Subcutaneous abdominal adipose tissue (tissue), 5 donors: ENCODE results near the gene PSKH1.
A peak's percentile ranks its signal among the peaks of the same experiment; 100 is the strongest.
"Not testable (repeated sequence)": the region's sequence is repeated elsewhere in the genome, so short reads cannot be mapped to it uniquely, and the experiment has no call there.

Experiments used
- H3K27ac ChIP-seq: one replicate; pipeline ENCODE4 v1.7.0; 2013; ENCODE audit warnings: low read depth, mild to moderate bottlenecking, inconsistent platforms, low read length, moderate library complexity
- H3K27me3 ChIP-seq, 5 donors: one replicate each; pipeline ENCODE4 v1.7.0; 2013; ENCODE audit warnings: low read length in 5 of 5, inconsistent platforms in 1 of 5; ENCODE audit not compliant: control insufficient read depth in 5 of 5, insufficient read depth in 4 of 5
- H3K36me3 ChIP-seq, 5 donors: one replicate each; pipeline ENCODE4 v1.7.0; 2013; ENCODE audit warnings: low read length in 5 of 5; ENCODE audit not compliant: control insufficient read depth in 5 of 5, insufficient read depth in 5 of 5
- H3K4me1 ChIP-seq, 5 donors: one replicate each; pipeline ENCODE4 v1.7.0; 2013; ENCODE audit warnings: low read length in 5 of 5, mild to moderate bottlenecking in 3 of 5, moderate library complexity in 1 of 5; ENCODE audit not compliant: control insufficient read depth in 5 of 5, insufficient read depth in 5 of 5
- H3K4me3 ChIP-seq, 5 donors: one replicate each; pipeline ENCODE4 v1.7.0; 2013; ENCODE audit warnings: low read length in 5 of 5, low read depth in 1 of 5
- H3K9ac ChIP-seq, 5 donors: one replicate each; pipeline ENCODE4 v1.7.0; 2013; ENCODE audit warnings: low read length in 5 of 5, mild to moderate bottlenecking in 4 of 5, moderate library complexity in 3 of 5
- H3K9me3 ChIP-seq, 5 donors: one replicate each; pipeline ENCODE4 v1.7.0; 2013; ENCODE audit warnings: low read length in 5 of 5; ENCODE audit not compliant: control insufficient read depth in 5 of 5
- donor health status: healthy.
- donor health status: healthy.
- donor health status: healthy.
- donor health status: healthy.
- donor health status: healthy.

The PSKH1 gene

DNA sequence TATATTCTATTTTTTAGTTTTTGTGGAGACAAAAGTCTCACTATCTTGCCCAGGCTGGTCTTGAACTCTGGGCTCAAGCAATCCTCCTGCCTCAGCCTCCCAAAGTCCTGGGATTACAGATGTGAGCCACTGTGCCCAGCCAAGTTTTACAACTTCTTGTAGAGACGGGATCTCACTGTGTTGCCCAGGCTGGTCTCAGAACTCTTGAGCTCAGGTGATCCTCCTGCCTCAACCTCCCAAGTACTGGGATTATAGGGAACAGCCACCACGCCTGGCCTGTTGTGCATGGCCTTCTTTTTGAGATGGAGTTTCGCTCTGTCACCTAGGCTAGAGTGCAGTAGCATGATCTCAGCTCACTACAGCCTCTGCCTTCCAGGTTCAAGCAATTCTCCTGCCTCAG lies 39.4 kb upstream of the PSKH1 start:
- Histone ChIP-seq H3K4me3 (no peak overlapping the region), H3K9ac (no peak overlapping the region), H3K36me3 (peaks cover 0 to 7% (median 0%) of the 10 kb centered on the region in 5 donors), H3K27me3 (no peaks in the 10 kb centered on the region), H3K27ac (no peak overlapping the region), H3K9me3 (no peaks in the 10 kb centered on the region), H3K4me1 (peaks cover 5 to 36% (median 26%) of the 10 kb centered on the region in 5 donors)

DNA sequence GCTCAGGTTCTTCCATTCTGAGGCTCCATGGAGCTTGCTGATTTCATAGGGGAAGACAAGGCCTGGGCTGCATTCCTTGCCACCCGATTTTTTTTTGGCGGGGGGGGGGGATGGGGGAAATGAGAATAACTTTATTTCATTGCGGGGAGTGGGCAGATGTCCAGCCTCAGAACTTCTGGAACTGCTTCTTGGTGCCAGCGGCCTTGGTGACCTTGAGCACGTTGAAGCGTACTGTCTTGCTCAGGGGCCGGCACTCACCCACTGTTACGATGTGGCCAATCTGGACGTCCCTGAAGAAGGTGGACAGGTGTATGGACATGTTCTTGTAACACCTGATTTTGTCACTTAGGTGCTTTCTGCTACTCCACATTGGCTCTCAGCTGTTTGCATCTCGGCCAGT lies 37.3 kb upstream of the PSKH1 start:
- no peak overlapping the region for H3K9ac ChIP-seq
- no peaks in the 10 kb centered on the region for H3K9me3 ChIP-seq
- no peaks in the 10 kb centered on the region for H3K27me3 ChIP-seq
- peaks cover 0 to 13% (median 4%) of the 10 kb centered on the region in 5 donors for H3K36me3 ChIP-seq
- no peak overlapping the region for H3K27ac ChIP-seq
- H3K4me1 ChIP-seq, result peaks cover 5 to 41% (median 28%) of the 10 kb centered on the region in 5 donors
- H3K4me3 ChIP-seq, result no peak overlapping the region

DNA sequence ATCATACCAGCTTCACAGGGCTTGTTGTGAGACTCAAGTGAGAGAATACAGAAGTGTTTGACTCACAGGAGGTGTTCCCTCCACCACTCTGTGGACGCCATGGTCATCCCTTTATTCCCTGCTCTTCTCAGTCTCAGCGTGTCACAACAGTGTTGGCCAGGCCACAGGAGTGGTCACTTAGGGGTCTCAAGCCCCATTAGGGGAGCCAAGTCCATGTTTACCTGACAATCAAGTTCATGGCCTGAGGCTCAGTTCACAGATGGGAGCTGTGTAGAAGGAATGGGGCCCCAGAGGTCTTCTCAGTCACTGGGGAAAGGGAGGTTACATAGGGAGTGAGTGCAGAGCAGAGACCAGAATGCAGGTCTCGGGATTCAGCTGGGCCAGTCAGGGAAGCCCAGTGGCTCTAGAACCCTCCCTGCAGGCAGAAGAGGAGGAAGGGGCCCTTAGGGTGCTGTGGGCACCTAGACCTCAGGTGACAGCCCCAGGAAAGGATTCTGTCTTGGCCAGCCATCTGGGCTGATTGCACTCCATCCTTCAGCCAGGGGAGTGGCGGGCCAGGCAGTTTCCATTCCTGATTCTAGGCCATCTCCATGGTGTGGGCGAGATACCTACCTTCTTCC lies 36.0 kb upstream of the PSKH1 start:
- peak overlapping the region in 1 of 5 donors; percentile 4 for H3K9ac ChIP-seq
- peaks cover 0 to 16% (median 5%) of the 10 kb centered on the region in 5 donors for H3K36me3 ChIP-seq
- H3K27ac ChIP-seq, result peak overlapping the region; percentile 86
- no peak overlapping the region for H3K4me3 ChIP-seq
- peaks cover 9 to 51% (median 40%) of the 10 kb centered on the region in 5 donors for H3K4me1 ChIP-seq
- H3K9me3 ChIP-seq, result no peaks in the 10 kb centered on the region
- H3K27me3 ChIP-seq, result no peaks in the 10 kb centered on the region

DNA sequence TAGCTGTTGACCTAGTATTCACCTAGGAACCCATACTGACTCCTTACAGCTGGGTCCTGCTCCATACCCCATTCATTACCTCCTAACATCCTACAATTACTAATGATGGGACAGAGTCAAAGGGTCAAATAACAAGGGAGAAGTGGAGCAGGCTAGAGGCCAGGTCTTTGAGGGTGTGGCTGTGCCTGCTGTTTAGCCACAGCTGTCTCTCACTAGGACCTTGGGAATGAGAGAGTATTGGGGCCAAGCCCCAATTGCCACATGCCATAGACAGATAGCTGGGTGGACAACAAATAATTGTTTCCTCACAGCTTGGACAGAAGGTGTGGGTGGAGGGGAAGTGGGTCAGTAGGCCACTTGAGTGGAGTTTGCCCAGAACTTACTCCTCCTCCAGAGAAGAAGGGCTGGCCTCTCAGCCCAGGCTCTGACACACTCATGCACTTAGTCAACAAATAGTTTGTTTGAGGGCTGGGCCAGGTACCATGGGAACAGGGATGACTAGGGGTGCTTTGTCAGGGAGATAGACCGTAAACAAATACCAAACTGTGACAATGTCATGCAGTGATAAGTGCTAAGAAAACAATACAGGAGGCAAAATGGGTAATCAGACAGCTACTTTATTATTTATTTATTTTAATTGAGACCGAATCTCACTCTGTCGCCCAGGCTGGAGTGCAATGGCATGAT lies 35.4 kb upstream of the PSKH1 start:
- Histone ChIP-seq H3K27ac (peak overlapping the region; percentile 86), H3K9ac (peak overlapping the region in 2 of 5 donors; percentile 8 to 29)

DNA sequence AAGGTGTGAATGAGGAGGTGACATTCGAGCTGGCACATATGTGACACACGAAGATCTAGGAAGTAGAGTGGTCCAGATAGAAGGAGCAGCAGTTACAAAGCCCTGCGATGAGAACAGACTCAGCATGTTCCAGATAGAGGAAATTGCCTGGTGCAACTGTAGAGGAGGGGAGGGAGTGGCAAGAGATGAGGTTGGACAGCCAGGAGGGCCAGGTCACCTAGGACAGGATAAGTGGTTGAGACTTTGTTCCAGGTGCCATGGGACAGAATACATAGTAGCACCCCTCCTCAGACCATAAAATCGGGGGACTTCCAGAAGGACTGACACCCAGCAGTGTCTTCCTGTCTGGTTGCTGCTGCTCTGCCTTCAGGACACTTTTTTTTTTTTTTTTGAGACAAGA lies 34.6 kb upstream of the PSKH1 start:
- Histone ChIP-seq H3K4me1 (peaks cover 18 to 66% (median 54%) of the 10 kb centered on the region in 5 donors), H3K9ac (peak overlapping the region in 2 of 5 donors; percentile 8 to 44), H3K27me3 (no peaks in the 10 kb centered on the region), H3K27ac (peak overlapping the region; percentile 86), H3K4me3 (no peak overlapping the region), H3K36me3 (peaks cover 0 to 16% (median 5%) of the 10 kb centered on the region in 5 donors), H3K9me3 (no peaks in the 10 kb centered on the region)

More for the DNA sequence above, 35.4 kb upstream of the PSKH1 start:
- Histone ChIP-seq H3K27me3 (no peaks in the 10 kb centered on the region), H3K4me1 (peaks cover 10 to 58% (median 46%) of the 10 kb centered on the region in 5 donors), H3K4me3 (no peak overlapping the region), H3K9me3 (no peaks in the 10 kb centered on the region), H3K36me3 (peaks cover 0 to 16% (median 5%) of the 10 kb centered on the region in 5 donors)

DNA sequence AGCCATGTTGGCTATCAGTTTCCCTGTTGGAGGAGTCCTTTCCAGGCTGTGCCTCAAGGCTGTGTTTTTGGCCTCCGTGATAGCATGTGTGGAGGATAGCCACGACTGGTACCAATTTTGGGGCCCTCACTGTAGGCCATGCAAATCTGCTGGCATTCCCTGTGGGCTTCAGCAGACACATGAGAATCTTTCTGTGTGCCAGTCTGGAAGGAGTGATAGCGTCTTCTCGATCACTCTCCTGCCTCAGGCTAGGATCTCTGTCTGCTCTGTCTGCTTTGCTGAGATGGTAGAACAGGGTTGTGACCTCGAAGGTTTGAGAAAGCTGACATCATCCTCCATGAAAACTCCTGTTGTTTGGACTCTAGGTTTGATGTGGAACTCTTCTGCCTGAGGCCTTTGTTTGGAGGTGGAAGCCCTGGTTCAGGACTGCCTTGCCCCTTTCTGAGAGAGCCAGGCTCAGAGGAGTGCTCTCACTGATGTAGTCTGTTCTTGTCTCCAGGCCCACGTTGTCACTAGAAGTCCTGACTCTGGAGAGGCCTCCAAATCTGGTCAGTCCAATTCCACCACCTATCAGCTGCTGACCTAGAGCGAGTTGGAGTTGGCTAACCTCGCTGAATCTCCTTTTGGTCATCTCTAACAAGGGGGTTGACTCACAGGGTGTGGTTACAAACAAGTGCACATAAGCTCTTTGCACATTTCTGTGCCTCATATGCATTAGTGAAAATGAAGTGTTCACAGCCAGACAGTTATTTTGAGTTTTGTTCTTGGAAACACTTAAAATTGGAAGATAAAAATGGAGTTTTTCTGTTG lies 32.3 kb upstream of the PSKH1 start:
- no peaks in the 10 kb centered on the region for H3K9me3 ChIP-seq
- H3K27ac ChIP-seq, result peak overlapping the region; percentile 69
- H3K4me3 ChIP-seq, result no peak overlapping the region
- H3K4me1 ChIP-seq, result peaks cover 25 to 71% (median 61%) of the 10 kb centered on the region in 5 donors
- H3K36me3 ChIP-seq, result peaks cover 0 to 14% (median 10%) of the 10 kb centered on the region in 5 donors
- H3K27me3 ChIP-seq, result no peaks in the 10 kb centered on the region
- peak overlapping the region in 1 of 5 donors; percentile 16 for H3K9ac ChIP-seq

DNA sequence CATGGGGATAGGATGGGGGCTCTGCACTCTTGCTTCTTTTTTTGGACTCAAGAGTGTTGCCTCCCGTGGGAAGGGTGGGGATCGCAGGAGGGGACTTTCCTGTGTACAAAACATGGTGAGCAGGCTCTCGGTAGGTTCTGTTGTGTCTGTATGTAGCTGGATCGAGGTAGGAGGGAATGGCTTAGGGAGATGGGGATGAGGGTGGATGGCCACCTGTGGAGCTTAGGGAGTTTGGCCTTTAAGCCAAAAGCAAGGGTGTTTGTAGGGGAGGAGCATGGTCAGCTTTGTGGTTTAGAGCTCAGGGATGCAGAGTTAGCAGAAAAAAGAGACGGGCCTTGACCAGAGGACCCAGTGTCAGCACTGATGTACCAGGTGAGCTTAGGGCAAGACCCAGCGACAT lies 31.2 kb upstream of the PSKH1 start:
- peaks cover 25 to 68% (median 59%) of the 10 kb centered on the region in 5 donors for H3K4me1 ChIP-seq
- peaks cover 0 to 24% (median 12%) of the 10 kb centered on the region in 5 donors for H3K36me3 ChIP-seq
- H3K27me3 ChIP-seq, result no peaks in the 10 kb centered on the region
- H3K9me3 ChIP-seq, result no peaks in the 10 kb centered on the region
- no peak overlapping the region for H3K4me3 ChIP-seq
- H3K9ac ChIP-seq, result no peak overlapping the region
- H3K27ac ChIP-seq, result peak overlapping the region; percentile 69

DNA sequence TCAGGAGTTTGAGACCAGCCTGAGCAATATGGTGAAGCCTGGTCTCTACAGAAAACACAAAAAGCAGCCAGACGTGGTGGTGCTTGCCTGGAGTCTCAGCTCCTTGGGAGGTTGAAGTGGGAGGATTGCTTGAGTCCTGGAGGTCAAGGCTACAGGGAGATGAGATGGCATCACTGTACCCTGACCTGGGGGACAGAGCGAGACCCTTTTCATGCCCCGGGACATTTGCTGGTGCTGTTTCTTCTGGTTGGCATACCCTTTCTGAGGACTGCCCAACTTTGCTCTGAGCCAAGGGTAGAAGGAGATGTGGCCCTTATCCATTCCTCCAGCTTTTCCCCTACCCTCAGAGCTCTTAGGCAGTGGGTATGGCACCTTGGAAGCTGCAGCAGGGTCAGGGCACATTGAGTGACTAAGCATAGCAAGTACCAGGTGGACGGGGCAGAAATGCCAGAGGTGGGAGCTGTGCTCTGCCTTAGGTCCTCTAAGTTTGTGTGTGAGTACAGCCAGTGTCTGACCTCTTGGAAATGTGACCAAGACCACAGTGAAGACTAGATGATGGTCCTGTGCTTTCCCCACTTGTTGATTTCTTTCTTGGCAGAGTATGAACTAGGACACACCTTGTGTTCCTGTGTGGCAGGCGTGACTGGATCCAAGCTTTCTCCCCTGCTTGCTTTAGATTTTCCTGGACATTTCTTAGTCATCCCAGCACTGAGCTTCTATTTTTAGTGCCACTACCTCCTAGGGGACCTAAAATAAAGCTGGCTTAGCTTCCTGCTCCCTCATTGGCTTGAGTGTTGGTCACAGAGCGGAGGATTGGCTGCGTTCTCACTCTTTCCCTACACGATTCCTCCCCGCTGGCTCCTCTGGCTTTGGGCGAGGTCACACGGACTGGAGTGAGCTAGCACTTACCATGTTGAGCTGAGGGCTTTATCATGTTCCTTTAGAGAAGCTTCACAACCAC lies 30.2 kb upstream of the PSKH1 start:
- H3K9ac ChIP-seq, result peak overlapping the region in 3 of 5 donors; percentile 38
- peak overlapping the region; percentile 69 for H3K27ac ChIP-seq
- H3K4me3 ChIP-seq, result peak overlapping the region in 4 of 5 donors; percentile 18 to 37 (median 26)
- H3K27me3 ChIP-seq, result no peaks in the 10 kb centered on the region
- peaks cover 0 to 34% (median 18%) of the 10 kb centered on the region in 5 donors for H3K36me3 ChIP-seq
- H3K4me1 ChIP-seq, result peaks cover 20 to 58% (median 52%) of the 10 kb centered on the region in 5 donors
- no peaks in the 10 kb centered on the region for H3K9me3 ChIP-seq

DNA sequence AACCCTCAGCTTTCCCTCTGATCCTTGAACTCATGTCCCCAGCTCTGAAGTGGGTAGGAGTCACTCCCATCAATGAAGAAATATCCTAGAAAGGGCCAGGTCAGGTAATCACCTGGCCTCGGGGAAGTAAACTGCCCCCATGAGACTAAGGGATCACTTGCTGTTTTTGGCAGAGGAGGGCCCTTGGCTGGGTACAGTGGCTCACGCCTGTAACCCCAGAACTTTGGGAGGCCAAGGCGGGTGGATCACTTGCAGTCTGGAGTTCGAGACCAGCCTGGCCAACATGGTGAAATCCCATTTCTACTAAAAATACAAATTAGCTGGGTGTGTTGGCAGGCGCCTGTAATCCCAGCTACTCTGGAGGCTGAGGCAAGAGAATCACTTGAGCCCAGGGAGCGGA lies 29.0 kb upstream of the PSKH1 start:
- Histone ChIP-seq H3K27ac (peak overlapping the region; percentile 52), H3K4me1 (peaks cover 19 to 46% (median 44%) of the 10 kb centered on the region in 5 donors), H3K36me3 (peaks cover 0 to 44% (median 29%) of the 10 kb centered on the region in 5 donors)
- not testable (repeated sequence) for H3K9ac ChIP-seq, H3K4me3 ChIP-seq, H3K27me3 ChIP-seq, H3K9me3 ChIP-seq
